Kidney capillary endothelial cell (primary cell): ENCODE results near the gene LDLRAP1.
A peak's percentile ranks its signal among the peaks of the same experiment; 100 is the strongest.
"Not testable (repeated sequence)": the region's sequence is repeated elsewhere in the genome, so short reads cannot be mapped to it uniquely, and the experiment has no call there.

Source experiments
- DNase-seq: peaks from one replicate; pipeline ENCODE4 v3.0.0-alpha.2; 2018; ENCODE audit warnings: low spot score

The LDLRAP1 gene, protein sequence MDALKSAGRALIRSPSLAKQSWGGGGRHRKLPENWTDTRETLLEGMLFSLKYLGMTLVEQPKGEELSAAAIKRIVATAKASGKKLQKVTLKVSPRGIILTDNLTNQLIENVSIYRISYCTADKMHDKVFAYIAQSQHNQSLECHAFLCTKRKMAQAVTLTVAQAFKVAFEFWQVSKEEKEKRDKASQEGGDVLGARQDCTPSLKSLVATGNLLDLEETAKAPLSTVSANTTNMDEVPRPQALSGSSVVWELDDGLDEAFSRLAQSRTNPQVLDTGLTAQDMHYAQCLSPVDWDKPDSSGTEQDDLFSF

DNA sequence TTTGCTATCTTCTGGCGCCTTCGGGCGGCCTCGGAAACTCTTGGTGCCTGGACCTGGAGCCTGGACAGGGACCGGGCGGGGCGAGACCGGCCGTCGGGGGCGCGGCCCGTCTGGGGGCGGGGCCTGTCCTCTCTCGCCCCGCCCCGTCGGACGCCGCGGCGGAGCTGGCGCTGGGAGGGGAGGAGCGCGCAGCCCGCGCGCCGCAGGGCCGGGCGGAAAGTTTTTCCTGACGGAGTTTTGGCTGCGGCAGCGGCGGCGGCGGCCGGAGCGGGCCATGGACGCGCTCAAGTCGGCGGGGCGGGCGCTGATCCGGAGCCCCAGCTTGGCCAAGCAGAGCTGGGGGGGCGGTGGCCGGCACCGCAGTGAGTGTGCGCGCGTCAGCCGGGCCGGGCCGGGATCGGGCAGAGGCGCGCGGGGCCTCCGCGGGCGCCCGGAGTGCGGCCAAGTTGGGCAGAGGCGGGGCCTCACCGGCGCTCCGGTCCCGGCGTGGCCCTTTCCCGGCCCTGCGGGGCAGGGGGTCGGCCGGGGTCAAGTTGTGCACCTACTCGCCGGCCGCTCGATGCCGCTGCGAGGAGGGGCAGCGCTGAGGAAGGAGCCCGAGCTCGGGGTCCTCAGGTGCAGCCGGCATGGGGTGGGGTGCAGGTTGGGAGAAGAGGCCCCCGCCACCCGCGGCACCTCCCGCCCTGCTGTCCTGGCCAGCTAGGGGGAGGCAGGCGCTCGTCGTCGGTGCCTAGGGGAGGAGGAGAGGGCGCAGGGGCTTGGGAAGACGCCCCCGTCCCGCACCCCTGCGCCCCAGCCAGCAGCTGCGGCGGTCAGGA is at the start of gene LDLRAP1:
Gene LDLRAP1 (plus strand): TSS at position 182 of the 818 bp plus-strand sequence. CDS start 93 bp downstream, at position 275.
- DNase-seq, result peak; percentile 65

DNA sequence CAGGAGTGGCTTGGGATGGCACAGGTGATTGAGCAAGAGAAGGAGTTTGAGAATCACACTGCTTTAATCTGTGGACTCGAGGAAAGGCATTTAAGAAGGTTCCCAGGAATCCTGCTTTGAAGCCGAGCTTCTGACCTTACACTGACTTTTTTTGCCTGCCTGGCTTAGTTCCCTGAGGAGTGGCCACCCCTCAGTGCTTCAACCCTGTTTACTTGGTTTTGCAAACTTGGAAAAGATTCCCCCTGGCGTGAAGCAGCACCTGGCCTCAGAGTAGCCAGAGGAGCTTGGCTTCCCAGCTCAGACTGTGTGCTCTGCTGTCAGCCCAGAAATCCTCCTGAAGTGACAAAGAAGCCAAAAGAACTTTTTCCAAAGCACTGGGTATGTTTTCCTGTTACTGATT is 48.5 kb upstream of the LDLRAP1 start:
- DNase-seq, result no peak

DNA sequence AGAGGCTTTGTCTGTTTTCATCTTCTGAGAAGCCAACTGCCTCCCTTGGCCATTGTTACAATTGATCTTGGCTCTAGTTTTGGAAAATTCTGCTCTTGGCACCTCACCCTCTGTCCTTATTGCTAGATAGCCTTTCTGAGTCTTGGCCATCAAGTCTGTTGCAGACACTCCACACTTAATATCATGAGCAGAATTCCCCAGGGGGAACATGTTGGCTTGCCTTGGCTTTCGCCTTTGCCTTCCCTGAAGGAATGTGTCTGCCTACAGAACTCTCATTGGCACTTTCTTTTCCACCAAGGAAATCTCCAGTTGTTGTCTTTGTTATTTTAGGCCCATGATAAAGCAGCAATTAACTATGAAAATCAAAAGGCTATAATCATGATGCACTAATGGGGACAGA is 42.7 kb upstream of the LDLRAP1 start:
- no peak for DNase-seq

DNA sequence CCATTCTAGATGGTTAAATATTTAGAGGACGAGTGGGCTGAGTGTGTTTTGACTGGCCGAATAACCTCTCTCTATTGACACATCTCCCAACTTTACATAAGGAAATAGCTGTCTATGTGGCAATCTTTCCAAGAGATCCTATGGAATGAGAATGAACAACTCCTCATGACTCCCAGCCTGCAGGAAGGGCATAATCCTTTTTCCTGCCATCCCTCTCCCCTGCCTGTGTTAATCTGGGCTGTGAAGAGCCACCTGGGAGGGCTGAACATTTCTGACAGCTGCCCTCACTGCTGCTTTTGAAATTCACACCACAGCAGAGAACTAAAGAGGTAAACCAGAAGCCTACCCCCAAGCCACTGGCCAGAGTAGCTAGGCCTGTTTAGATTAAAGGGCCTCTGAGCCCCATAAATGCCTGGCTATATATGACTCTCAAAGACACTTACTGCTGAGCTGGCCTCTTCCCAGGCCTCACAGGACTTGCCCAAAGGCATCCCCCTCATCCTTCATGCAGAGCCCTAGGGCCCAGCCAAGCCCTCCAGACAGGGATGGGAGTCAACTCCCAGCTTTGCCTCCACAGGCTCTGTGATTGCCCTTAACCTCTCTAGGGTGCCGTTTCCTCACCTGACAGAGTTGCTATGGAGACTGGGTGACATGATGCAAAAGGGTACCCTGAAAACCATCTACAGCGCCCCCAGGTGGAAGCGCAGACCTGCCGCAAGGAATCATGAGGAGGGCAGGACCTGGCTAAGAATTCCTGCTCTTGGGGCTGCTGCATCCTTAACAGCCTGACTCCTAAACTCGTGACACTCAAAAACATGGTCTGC is 42.0 kb upstream of the LDLRAP1 start:
- no peak for DNase-seq

DNA sequence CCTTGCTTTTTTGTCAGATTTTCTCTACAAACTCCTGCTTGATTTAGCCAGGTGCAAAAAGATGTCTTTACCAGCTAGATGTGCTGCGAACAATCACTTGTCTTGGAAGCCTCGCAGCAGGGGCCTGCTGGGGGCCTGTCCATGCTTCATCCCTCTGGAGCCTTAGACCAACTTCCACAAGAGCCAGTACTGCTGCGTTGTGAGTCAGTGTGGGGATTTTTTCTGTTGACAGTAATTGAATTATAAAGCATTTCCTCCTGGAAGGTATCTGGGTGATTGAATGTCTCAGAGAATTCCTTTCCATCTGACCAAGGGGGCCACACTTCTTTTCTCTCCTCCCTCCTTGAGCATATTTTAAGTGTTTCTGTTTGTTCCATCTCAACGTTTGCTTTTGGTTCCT is 40.4 kb upstream of the LDLRAP1 start:
- no peak for DNase-seq

DNA sequence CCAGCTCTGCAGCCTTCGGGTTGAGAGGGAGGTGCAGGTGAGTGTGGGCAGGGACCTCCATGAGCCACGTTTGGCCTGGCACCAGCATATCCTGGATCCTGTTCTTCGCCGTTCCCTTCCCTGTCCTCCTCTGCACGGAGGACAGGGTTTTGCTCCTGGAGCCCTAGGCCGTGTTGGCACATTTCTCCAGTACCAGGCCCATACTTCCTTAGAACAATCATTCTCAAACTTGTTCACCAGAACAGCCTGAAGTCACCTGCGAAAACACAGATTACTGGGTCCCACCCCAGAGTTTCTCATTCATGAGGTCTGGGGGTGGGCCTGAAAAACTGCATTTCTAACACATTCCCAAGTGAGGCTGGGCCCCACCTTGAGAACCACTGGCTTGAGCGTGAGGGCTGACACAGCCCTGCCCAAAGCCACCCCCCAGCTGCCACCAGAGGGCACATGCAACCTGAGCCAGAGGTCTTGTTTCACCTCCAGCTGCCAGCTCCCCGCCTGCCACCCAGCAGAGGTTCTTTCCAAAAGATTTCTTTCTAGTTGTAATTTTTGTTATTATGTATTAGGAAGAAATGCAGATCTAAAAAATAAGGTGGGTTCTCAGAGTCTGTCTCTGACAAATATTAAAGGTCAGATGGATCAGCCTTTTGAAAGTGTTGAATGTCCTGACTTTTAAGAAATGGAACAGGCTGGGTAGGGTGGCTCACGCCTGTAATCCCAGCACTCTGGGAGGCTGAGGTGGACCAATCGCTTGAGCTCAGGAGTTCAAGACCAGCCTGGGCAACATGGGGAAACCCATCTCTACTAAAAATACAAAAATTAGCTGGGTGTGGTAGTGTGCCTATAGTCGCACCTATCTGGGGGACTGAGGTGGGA is 39.6 kb upstream of the LDLRAP1 start:
- no peak for DNase-seq

DNA sequence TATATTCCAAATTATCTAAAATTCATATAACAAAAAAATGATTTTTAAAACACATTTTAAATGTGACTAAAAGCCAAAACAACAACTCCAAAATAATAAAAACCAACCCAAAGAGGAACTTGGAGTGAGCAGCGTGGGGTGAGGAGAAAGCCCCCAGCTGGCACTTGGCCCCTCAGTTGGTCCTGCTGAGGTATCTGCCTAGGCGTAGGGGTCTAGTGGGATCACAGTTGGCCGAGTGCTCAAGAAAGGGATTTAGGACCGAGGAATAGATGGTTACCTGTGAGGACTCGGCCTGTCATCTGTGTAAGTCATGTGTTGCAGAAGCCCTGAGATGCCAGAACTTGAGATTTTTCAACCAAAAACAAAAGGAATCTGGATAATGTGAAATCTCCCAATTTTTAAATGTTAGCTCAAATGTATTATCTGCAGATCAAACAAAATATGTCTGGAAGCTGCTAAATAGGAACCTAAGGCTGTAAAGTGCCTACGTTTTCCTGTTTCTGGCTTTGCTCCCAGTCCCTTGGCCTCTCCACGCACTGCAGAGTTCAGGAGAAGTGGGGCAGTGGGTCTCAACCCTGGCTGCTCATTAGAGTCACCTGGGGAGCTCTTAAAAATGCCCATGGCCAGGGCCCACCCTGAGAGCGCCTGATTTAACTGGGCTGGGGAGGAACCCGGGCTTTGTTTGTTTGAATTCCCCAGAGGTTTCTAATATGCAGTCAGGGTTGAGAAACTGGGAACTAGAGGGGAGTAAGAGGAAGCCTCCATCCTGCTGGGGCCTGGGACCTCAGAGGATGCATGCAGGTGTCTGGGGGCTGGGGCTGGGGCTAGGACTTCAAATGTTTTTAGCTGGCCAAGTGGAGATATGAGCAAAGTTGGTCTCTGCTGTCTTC is 38.5 kb upstream of the LDLRAP1 start:
- DNase-seq, result no peak

DNA sequence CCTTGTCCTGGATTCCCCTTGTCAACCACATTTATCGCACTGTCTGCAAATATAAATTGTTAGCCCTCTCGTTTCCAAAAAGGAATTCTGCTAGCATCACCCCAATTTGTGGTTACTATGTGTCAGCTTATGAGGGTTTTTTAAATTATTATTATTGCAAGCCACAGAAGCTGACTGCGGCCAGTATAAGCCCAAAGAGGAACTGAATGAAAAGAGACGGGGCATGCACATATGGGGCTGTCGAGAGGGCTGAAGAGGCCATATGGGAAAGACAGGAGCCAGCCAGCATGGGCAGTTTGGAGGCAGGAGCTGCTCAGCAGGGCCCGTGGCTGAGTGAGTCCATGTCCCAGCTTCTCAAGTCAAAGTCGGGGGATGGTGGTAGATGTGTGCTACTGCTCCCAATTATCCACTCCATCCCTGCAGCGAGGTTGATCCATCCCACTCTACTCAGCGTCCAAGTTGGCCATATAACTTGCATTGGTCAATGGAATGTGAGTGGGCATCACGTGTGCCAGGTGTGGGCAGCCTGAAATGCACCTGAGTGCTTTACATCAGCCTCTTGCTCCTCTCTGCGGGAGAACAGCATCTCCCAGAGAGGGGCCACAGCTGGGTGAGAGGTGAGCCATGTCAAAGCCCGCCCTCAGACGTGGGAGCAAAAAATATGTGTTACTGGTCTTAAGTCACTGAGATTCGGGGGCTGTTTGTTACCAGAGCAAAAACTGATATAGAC is 37.6 kb upstream of the LDLRAP1 start:
- DNase-seq, result no peak

DNA sequence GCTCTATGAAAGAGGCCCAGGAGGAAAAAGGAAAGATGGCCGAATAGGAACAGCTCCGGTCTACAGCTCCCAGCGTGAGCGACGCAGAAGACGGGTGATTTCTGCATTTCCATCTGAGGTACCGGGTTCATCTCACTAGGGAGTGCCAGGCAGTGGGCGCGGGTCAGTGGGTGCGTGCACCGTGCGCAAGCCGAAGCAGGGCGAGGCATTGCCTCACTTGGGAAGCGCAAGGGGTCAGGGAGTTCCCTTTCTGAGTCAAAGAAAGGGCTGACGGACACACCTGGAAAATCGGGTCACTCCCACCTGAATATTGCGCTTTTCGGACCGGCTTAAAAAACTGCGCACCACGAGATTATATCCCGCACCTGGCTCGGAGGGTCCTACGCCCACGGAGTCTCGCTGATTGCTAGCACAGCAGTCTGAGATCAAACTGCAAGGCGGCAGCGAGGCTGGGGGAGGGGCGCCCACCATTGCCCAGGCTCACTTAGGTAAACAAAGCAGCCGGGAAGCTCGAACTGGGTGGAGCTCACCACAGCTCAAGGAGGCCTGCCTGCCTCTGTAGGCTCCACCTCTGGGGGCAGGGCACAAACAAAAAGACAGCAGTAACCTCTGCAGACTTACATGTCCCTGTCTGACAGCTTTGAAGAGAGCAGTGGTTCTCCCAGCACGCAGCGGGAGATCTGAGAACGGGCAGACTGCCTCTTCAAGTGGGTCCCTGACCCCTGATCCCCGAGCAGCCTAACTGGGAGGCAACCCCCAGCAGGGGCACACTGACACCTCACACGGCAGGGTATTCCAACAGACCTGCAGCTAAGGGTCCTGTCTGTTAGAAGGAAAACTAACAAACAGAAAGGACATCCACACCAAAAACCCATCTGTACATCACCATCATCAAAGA is 36.6 kb upstream of the LDLRAP1 start:
- not testable (repeated sequence) for DNase-seq

DNA sequence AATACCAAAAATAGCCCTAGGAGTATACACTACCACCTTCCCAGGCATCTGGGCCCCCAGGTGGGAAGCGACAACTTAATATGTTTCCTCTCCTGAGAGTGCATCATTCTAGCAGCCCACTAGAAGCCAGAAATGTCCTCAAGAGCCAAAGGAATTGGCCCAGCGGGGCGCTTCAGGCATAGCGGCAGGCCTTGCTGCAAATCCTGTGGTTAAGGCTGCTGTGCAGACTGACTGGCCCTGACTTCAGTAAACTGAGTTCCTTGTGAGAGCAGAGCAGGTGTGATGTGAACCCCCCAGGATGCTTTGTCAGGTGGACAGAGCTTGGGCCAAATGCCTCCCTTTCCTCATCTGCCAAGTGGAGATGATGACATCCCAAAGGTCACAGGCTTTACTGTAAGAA is 29.7 kb upstream of the LDLRAP1 start:
- no peak for DNase-seq

DNA sequence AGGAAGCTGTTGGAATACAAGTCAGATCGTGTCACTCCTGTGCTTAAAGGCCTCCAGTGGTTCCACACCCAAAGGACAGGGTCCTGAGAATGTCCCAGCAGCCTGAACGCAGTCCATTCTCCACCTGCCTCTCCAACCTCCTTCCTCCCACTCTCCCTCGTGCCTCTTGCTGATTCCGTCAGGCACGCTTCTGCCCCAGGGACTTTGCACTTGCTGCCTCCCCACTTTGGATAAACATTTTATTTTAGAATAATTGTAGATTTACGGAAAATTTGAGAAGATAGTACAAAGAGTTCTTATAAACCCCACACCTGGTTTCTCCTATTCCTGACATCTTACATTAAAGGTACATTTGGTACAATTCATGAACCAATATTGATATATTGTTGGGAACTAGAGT is 28.4 kb upstream of the LDLRAP1 start:
- DNase-seq, result no peak

DNA sequence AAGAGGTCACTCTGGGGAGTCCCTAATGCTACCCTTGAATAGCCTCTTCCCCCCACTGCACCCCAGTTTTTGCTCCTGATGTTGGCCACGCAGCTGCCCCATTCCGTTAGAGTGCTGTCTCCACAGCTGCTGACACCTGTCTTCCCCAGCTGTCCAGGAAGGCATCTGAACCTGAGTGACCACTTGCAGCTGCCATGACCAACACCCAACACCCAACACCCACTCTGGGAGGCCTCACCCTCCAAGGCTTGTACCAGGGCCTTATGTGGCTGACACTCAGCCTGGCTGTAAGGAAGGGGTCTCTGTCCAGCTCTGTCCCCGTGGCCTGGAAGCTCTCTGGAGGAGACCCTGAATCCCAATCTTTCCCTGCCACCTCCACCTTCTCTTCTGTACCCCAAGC is 26.7 kb upstream of the LDLRAP1 start:
- DNase-seq, result no peak

DNA sequence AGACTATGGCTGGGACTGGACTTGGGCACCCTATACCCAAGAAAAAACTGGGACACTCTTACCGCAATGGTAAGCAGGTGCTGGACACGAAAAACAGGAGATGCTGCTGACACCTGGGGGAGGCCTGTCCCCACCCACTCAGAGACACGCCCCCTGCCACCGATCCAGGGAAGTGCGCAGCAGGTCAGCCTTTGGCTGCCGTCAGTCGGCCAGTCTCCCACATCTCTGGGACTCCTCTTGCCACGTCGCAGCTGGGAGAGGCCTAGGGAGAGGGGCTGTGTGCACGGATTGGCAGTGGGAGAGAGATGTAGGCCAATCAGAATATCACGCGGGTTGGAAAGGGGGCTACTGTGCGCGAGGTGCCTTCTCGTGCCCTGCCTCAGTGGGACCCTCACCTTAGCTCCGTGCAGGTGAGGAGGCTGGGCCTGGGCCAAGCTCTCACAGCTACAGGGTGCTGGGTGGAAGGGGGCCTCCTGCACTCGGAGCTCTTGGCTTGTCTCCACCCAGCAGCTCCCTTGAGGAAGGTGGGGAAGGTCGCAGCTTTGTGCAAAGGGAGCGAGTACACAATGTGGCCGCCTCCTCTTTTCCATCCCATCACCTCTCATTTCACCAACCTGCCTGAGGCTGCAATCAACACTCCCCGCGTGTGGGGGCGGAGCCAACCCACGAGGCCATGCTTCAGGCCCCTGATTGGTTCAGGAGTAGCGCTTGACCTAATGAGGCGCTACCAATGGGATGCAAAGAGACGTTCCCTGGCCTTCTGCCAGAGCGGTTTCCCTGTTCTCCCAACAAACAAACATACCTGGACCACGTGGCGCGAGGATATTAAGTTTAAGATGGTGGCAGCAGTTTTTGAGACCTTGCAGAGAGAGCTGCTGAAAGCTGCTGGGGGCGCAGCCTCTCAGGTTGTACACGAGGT is 25.7 kb upstream of the LDLRAP1 start:
- DNase-seq, result no peak

DNA sequence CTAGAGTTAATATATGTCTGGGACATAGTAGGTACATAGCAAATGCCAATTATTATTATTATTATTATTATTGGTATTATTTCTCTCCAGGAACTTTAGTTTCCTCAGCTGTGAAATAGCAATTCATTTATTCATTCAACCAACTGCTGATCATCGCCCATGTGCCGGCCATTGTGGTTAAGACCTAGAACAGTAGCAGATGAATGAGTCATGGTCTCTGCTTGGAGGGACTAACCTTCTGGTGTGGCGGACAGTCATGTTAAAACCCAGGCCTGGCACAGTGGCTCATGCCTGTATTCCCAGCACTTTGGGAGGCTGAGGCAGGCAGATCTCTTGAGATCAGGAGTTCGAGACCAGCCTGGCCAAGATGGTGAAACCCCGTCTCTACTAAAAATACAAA is 23.8 kb upstream of the LDLRAP1 start:
- DNase-seq, result no peak

DNA sequence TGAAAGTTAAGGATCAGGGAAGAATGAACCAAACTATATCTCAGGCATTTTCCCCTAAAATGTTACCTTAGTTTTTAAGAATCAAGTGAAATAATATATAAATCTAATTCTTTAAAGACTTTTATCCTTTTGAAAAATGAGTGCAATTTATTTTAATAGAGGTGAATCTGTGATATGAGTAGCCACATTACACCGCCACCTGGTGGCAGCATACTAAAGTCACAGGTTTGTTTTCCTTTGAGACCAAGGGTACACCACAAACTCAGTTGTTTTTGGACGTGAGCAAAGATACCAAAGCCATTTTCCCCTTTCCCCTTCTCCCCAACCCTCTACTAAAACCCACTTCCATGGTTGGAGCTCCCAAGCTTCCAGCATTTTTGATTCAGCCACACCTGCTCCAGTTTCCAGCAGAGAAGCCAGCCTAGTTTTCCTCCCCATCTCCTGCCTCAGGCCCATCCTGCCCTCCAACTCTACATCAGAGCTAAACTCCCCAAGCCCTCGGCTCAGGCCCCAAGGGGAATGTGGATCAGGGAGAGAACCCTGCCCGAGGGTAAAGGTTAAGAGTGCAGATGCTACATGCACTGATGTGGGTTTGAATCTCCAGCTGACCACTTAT is 22.9 kb upstream of the LDLRAP1 start:
- peak; percentile 63 for DNase-seq

DNA sequence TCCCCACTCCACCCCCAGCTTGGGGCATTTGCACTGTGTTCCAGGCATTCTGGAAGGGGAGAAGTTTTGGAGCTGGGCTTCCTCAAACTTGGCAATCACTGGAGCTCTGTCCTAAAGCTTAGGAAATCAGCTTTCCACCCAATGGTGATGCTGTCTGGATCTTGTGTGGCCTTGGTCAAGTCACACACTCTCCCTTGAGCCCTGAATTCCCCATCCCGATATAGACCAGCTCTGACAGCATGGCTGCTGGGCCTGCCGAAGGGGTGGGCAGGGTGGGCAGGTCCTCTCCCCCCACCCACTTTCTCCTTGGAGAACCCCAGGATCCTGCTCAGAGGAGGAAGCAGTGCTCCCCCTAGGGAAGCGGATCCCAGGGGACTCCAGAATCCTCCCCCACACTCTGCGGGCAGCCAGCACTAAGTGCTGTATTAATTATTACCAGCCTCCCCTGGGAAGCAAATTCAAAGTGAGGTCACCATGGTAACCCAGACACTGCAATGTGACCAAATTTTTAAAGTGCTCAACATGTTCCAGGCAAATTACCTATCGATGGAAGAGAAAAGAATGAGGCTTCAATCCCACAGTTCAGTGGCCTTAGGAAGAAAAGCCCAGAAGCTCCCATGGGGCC is 21.3 kb upstream of the LDLRAP1 start:
- DNase-seq, result no peak

DNA sequence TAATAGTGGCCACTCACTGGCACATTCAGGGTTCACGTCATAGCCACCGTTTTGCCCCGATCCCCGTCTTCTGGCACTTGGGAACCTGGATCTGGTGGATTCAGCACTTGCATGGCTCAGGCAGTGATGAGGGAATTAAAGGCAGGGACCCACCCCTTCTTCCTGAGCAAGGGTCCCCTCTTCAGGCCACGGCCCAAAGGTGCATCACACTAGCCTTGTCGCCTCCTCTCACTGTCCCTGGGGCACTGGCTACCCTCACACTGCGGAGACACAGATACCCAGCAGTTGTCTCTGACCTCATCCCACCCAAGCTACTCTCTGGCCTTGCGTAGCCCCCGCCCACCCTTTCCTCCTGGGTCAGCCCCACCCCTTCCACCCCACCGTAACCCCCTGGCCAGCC is 19.9 kb upstream of the LDLRAP1 start:
- DNase-seq, result no peak
